GM23338 (cell line): Measurements from ENCODE around the gene DGKB. TPM values are rescaled to one million over a fixed set of nuclear protein-coding genes. Genes with fewer than 3 reads are reported as not detected.

Experiments used
- ATAC-seq: fragments of 200-7000 bp; cut with Tn5 transposase; 3 replicates; pipeline ENCODE4 v1.9.1; 2020
- DNase-seq: peaks from one replicate; pipeline ENCODE4 v3.0.0-alpha.2; 2015; ENCODE audit warnings: low spot score
- H2AFZ ChIP-seq: fragments of 200-600 bp; sonication (generic); 2 replicates; pipeline ENCODE4 v1.8.0; 2016; ENCODE audit warnings: antibody characterized with exemption, mild to moderate bottlenecking, moderate library complexity
- H3F3A ChIP-seq: fragments of 200-600 bp; sonication (generic); replicated peaks from 2 replicates; pipeline ENCODE4 v1.8.0; 2017; ENCODE audit warnings: antibody characterized with exemption, mixed run types, low read depth
- H3K27ac ChIP-seq: fragments of 200-600 bp; sonication (generic); 2 replicates; pipeline ENCODE4 v1.6.1; 2016; ENCODE audit warnings: low read depth
- H3K27me3 ChIP-seq: fragments of 200-600 bp; sonication (generic); 2 replicates; pipeline ENCODE4 v1.8.0; 2016; ENCODE audit warnings: mild to moderate bottlenecking, mixed run types, moderate library complexity; ENCODE audit not compliant: insufficient read depth
- H3K36me3 ChIP-seq: fragments of 200-600 bp; sonication (generic); 2 replicates; pipeline ENCODE4 v1.8.0; 2016; ENCODE audit warnings: mild to moderate bottlenecking; ENCODE audit not compliant: insufficient read depth
- H3K4me1 ChIP-seq: fragments of 200-600 bp; sonication (generic); 2 replicates; pipeline ENCODE4 v1.8.0; 2016; ENCODE audit warnings: mild to moderate bottlenecking, moderate library complexity; ENCODE audit not compliant: insufficient read depth
- H3K4me2 ChIP-seq: fragments of 200-600 bp; sonication (generic); 2 replicates; pipeline ENCODE4 v1.7.1; 2017; ENCODE audit warnings: mixed run types
- H3K4me3 ChIP-seq: fragments of 200-600 bp; sonication (generic); 2 replicates; pipeline ENCODE4 v1.6.1; 2016; ENCODE audit warnings: mixed run types
- H3K79me2 ChIP-seq: fragments of 200-600 bp; sonication (generic); replicated peaks from 2 replicates; pipeline ENCODE4 v1.8.0; 2017; ENCODE audit warnings: mild to moderate bottlenecking; ENCODE audit not compliant: insufficient read depth
- H3K9me2 ChIP-seq: fragments of 200-600 bp; sonication (generic); 2 replicates; pipeline ENCODE4 v1.8.0; 2017; ENCODE audit not compliant: insufficient read depth
- H4K20me1 ChIP-seq: fragments of 200-600 bp; sonication (generic); replicated peaks from 2 replicates; pipeline ENCODE4 v1.8.0; 2017; ENCODE audit warnings: mild to moderate bottlenecking; ENCODE audit not compliant: insufficient read depth
- H3K27ac Mint-ChIP-seq: 2 replicates; pipeline ENCODE4 v1.8.0; 2020; ENCODE audit warnings: inconsistent platforms, mild to moderate bottlenecking, moderate library complexity, mixed read lengths
- H3K27me3 Mint-ChIP-seq: 3 replicates; pipeline ENCODE4 v1.8.0; 2022; ENCODE audit warnings: low read depth, mild to moderate bottlenecking, moderate library complexity, mixed read lengths, inconsistent platforms; ENCODE audit not compliant: insufficient read depth, poor library complexity
- H3K36me3 Mint-ChIP-seq: 3 replicates; pipeline ENCODE4 v1.8.0; 2021; ENCODE audit warnings: low read depth, mild to moderate bottlenecking, inconsistent platforms, moderate library complexity, mixed read lengths
- H3K4me1 Mint-ChIP-seq: 3 replicates; pipeline ENCODE4 v1.8.0; 2020; ENCODE audit warnings: mild to moderate bottlenecking, inconsistent platforms, mixed read lengths
- H3K4me3 Mint-ChIP-seq: 3 replicates; pipeline ENCODE4 v1.8.0; 2021; ENCODE audit warnings: moderate library complexity, mild to moderate bottlenecking, inconsistent platforms, mixed read lengths
- H3K9me3 Mint-ChIP-seq: 3 replicates; pipeline ENCODE4 v1.8.0; 2020; ENCODE audit warnings: moderate library complexity, mild to moderate bottlenecking, inconsistent platforms, mixed read lengths
- CREB1 ChIP-seq: fragments of 250-450 bp; sonication (Bioruptor Pico); IDR thresholded peaks from 2 replicates; pipeline ENCODE4 v1.5.0; 2020; ENCODE audit warnings: low read depth, mild to moderate bottlenecking, moderate library complexity
- EZH2 ChIP-seq: fragments of 200-600 bp; sonication (generic); IDR thresholded peaks from one replicate; pipeline ENCODE4 v1.8.0; 2017; ENCODE audit warnings: antibody characterized with exemption, mild to moderate bottlenecking, low read depth; ENCODE audit not compliant: unreplicated experiment
- EZH2phosphoT487 ChIP-seq: fragments of 200-600 bp; sonication (generic); IDR thresholded peaks from one replicate; pipeline ENCODE4 v1.8.1; 2018; ENCODE audit warnings: antibody characterized with exemption; ENCODE audit not compliant: unreplicated experiment
- JUNB ChIP-seq: IDR thresholded peaks from one replicate; pipeline ENCODE4 v1.6.1; 2016; ENCODE audit warnings: antibody characterized with exemption; ENCODE audit not compliant: unreplicated experiment
- STAT1 ChIP-seq: IDR thresholded peaks from one replicate; pipeline ENCODE4 v1.6.1; 2016; ENCODE audit warnings: antibody characterized with exemption; ENCODE audit not compliant: unreplicated experiment
- polyA plus RNA-seq: library from polyadenylated mRNA; unstranded; fragments of >200 nt; fragmentation: Nextera tagmentation; extraction: Ambion mirVana; gene quantifications from 2 replicates; pipeline ENCODE4 v1.2.1, GENCODE V29; 2016
- total RNA-seq: library from RNA; depleted of rRNA; stranded (reverse); fragments of >200 nt; shearing (Covaris generic); gene quantifications from 2 replicates; pipeline ENCODE4 v1.2.3, GENCODE V29; 2014
- TF ChIP-seq, protein P1 (sequence below): fragments of 250-450 bp; sonication (Bioruptor Pico); IDR thresholded peaks from 2 replicates; pipeline ENCODE4 v1.5.0; 2020; ENCODE audit warnings: mild to moderate bottlenecking, moderate library complexity
- TF ChIP-seq, protein P2 (sequence below): IDR thresholded peaks from one replicate; pipeline ENCODE4 v1.6.1; 2018; ENCODE audit warnings: antibody characterized with exemption; ENCODE audit not compliant: unreplicated experiment
- TF ChIP-seq, protein P3 (sequence below): IDR thresholded peaks from 2 replicates; pipeline ENCODE4 v1.6.1; 2016; ENCODE audit warnings: antibody characterized with exemption

The DGKB gene
- total and polyA plus RNA-seq, 2 experiments from 2014 or later, result 4.8 to 11.5 TPM

DNA sequence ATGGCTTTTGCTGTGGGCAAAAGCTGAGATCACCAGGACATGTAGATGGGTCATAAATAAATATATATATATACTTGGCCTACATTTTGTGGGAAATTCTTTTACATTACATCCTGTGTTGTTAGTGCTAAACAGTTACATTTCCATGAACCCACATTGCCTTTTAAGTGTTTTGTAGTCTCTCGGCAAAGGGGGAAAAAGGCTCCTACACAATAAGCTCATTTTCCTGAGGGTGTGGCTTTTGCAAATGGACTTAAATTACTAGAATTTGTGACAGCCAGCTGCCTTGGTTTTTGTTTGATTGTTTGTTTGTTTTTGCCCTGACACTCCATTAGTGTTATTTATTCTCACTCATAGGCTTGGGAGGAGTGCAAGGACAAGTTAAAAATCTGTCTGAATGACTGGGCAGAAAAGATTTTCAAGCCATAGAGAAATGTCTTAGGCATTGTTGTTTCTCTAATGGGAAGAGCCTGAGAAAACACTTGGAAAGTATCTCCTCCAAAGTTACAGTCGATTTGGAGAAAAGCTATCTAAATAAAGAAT lies 128.8 kb downstream of the DGKB start:
- Mint-ChIP-seq H3K36me3 (peaks cover 26% of the 10 kb centered on the region), H3K4me1 (peaks cover 8% of the 10 kb centered on the region), H3K27me3 (no peaks in the 10 kb centered on the region), H3K9me3 (peaks cover 25% of the 10 kb centered on the region), H3K4me3 (no peak overlapping the region), H3K27ac (no peak overlapping the region)
- Histone ChIP-seq H4K20me1 (no peaks in the 10 kb centered on the region), H3K27me3 (no peaks in the 10 kb centered on the region), H3K36me3 (peaks cover 6% of the 10 kb centered on the region; the same call in 1 of the 2 replicates), H3K4me2 (no peak overlapping the region), H3K27ac (no peak overlapping the region), H3K4me1 (no peaks in the 10 kb centered on the region), H3K79me2 (no peaks in the 10 kb centered on the region), H3K9me2 (0 out of 2 replicates have a peak, but pooled peaks cover 5% of the 10 kb centered on the region), H2AFZ (no peak overlapping the region), H3K4me3 (no peak overlapping the region), H3F3A (no peaks in the 10 kb centered on the region)
- DNase-seq (no peak), ATAC-seq (no peak)
- TF ChIP-seq EZH2, result no peak
- TF ChIP-seq, protein P1, sequence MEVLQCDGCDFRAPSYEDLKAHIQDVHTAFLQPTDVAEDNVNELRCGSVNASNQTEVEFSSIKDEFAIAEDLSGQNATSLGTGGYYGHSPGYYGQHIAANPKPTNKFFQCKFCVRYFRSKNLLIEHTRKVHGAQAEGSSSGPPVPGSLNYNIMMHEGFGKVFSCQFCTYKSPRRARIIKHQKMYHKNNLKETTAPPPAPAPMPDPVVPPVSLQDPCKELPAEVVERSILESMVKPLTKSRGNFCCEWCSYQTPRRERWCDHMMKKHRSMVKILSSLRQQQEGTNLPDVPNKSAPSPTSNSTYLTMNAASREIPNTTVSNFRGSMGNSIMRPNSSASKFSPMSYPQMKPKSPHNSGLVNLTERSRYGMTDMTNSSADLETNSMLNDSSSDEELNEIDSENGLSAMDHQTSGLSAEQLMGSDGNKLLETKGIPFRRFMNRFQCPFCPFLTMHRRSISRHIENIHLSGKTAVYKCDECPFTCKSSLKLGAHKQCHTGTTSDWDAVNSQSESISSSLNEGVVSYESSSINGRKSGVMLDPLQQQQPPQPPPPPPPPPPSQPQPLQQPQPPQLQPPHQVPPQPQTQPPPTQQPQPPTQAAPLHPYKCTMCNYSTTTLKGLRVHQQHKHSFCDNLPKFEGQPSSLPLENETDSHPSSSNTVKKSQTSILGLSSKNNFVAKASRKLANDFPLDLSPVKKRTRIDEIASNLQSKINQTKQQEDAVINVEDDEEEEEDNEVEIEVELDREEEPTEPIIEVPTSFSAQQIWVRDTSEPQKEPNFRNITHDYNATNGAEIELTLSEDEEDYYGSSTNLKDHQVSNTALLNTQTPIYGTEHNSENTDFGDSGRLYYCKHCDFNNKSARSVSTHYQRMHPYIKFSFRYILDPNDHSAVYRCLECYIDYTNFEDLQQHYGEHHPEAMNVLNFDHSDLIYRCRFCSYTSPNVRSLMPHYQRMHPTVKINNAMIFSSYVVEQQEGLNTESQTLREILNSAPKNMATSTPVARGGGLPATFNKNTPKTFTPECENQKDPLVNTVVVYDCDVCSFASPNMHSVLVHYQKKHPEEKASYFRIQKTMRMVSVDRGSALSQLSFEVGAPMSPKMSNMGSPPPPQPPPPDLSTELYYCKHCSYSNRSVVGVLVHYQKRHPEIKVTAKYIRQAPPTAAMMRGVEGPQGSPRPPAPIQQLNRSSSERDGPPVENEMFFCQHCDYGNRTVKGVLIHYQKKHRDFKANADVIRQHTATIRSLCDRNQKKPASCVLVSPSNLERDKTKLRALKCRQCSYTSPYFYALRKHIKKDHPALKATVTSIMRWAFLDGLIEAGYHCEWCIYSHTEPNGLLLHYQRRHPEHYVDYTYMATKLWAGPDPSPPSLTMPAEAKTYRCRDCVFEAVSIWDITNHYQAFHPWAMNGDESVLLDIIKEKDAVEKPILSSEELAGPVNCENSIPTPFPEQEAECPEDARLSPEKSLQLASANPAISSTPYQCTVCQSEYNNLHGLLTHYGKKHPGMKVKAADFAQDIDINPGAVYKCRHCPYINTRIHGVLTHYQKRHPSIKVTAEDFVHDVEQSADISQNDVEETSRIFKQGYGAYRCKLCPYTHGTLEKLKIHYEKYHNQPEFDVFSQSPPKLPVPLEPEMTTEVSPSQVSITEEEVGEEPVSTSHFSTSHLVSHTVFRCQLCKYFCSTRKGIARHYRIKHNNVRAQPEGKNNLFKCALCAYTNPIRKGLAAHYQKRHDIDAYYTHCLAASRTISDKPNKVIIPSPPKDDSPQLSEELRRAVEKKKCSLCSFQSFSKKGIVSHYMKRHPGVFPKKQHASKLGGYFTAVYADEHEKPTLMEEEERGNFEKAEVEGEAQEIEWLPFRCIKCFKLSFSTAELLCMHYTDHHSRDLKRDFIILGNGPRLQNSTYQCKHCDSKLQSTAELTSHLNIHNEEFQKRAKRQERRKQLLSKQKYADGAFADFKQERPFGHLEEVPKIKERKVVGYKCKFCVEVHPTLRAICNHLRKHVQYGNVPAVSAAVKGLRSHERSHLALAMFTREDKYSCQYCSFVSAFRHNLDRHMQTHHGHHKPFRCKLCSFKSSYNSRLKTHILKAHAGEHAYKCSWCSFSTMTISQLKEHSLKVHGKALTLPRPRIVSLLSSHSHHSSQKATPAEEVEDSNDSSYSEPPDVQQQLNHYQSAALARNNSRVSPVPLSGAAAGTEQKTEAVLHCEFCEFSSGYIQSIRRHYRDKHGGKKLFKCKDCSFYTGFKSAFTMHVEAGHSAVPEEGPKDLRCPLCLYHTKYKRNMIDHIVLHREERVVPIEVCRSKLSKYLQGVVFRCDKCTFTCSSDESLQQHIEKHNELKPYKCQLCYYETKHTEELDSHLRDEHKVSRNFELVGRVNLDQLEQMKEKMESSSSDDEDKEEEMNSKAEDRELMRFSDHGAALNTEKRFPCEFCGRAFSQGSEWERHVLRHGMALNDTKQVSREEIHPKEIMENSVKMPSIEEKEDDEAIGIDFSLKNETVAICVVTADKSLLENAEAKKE (CRISPR knock-in tag), result no peak
- TF ChIP-seq, protein P2, sequence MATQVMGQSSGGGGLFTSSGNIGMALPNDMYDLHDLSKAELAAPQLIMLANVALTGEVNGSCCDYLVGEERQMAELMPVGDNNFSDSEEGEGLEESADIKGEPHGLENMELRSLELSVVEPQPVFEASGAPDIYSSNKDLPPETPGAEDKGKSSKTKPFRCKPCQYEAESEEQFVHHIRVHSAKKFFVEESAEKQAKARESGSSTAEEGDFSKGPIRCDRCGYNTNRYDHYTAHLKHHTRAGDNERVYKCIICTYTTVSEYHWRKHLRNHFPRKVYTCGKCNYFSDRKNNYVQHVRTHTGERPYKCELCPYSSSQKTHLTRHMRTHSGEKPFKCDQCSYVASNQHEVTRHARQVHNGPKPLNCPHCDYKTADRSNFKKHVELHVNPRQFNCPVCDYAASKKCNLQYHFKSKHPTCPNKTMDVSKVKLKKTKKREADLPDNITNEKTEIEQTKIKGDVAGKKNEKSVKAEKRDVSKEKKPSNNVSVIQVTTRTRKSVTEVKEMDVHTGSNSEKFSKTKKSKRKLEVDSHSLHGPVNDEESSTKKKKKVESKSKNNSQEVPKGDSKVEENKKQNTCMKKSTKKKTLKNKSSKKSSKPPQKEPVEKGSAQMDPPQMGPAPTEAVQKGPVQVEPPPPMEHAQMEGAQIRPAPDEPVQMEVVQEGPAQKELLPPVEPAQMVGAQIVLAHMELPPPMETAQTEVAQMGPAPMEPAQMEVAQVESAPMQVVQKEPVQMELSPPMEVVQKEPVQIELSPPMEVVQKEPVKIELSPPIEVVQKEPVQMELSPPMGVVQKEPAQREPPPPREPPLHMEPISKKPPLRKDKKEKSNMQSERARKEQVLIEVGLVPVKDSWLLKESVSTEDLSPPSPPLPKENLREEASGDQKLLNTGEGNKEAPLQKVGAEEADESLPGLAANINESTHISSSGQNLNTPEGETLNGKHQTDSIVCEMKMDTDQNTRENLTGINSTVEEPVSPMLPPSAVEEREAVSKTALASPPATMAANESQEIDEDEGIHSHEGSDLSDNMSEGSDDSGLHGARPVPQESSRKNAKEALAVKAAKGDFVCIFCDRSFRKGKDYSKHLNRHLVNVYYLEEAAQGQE, result no peak
- TF ChIP-seq STAT1, result no peak
- TF ChIP-seq JUNB, result no peak
- TF ChIP-seq, protein P3, sequence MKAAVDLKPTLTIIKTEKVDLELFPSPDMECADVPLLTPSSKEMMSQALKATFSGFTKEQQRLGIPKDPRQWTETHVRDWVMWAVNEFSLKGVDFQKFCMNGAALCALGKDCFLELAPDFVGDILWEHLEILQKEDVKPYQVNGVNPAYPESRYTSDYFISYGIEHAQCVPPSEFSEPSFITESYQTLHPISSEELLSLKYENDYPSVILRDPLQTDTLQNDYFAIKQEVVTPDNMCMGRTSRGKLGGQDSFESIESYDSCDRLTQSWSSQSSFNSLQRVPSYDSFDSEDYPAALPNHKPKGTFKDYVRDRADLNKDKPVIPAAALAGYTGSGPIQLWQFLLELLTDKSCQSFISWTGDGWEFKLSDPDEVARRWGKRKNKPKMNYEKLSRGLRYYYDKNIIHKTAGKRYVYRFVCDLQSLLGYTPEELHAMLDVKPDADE, result no peak
- TF ChIP-seq EZH2phosphoT487, result no peak
- no peak for TF ChIP-seq CREB1 (CRISPR knock-in tag)
